Embryonic facial prominence (tissue), 1 donor: Measurements from ENCODE around the gene BRD8.
"Not testable (repeated sequence)": the region's sequence is repeated elsewhere in the genome, so short reads cannot be mapped to it uniquely, and the experiment has no call there.

Experiments
- DNase-seq: peaks from one replicate; pipeline ENCODE4 v3.0.0-alpha.2; 2016; ENCODE audit errors: extremely low spot score

The BRD8 gene

GRCh38 chr5:138157626-138158025 lies 20.8 kb downstream of the BRD8 start:
- DNase-seq, result no peak

GRCh38 chr5:138155977-138156376 lies 22.5 kb downstream of the BRD8 start:
- not testable (repeated sequence) for DNase-seq

GRCh38 chr5:138149530-138149929 lies 28.9 kb downstream of the BRD8 start:
- no peak for DNase-seq

- DNase-seq, result no peak
These were observed 29.6 kb downstream of the BRD8 start for GRCh38 chr5:138148811-138149210.

GRCh38 chr5:138143578-138143977 lies 34.9 kb downstream of the BRD8 start:
- not testable (repeated sequence) for DNase-seq

- DNase-seq, result no peak
These were observed 36.7 kb downstream of the BRD8 start for GRCh38 chr5:138141734-138142133.

- DNase-seq, result no peak
These were observed 38.2 kb downstream of the BRD8 start for GRCh38 chr5:138140268-138140667.

GRCh38 chr5:138139781-138140090 lies 38.7 kb downstream of the BRD8 start:
- no peak for DNase-seq

- DNase-seq, result no peak
These were observed 39.3 kb downstream of the BRD8 start, which contains the start of gene NME5 for GRCh38 chr5:138138949-138139780. Gene NME5, minus strand, starts transcription at chr5:138139428. Its CDS starts 648 bp downstream, at chr5:138138780.

GRCh38 chr5:138132543-138132942 lies 45.9 kb downstream of the BRD8 start:
- DNase-seq, result no peak

GRCh38 chr5:138129347-138129746 lies 49.1 kb downstream of the BRD8 start:
- no peak for DNase-seq

GRCh38 chr5:138128334-138128733 lies 50.1 kb downstream of the BRD8 start:
- no peak for DNase-seq

GRCh38 chr5:138115254-138115653 lies 63.2 kb downstream of the BRD8 start:
- no peak for DNase-seq

GRCh38 chr5:138111937-138112336 lies 66.5 kb downstream of the BRD8 start:
- no peak for DNase-seq

- no peak for DNase-seq
These were observed 67.2 kb downstream of the BRD8 start for GRCh38 chr5:138111181-138111580.

- DNase-seq, result no peak
These were observed 68.0 kb downstream of the BRD8 start for GRCh38 chr5:138110266-138110963.

GRCh38 chr5:138109463-138110265 lies 68.8 kb downstream of the BRD8 start:
- no peak for DNase-seq

- no peak for DNase-seq
These were observed 71.2 kb downstream of the BRD8 start for GRCh38 chr5:138107213-138107612.

- no peak for DNase-seq
These were observed 72.7 kb downstream of the BRD8 start for GRCh38 chr5:138105709-138106108.

- DNase-seq, result no peak
These were observed 75.2 kb downstream of the BRD8 start for GRCh38 chr5:138103319-138103637.

GRCh38 chr5:138102454-138103318 lies 75.7 kb downstream of the BRD8 start:
- DNase-seq, result no peak
